Neural cell (in vitro differentiated cells): Measurements from ENCODE around the gene GPR27.

Experiments used
- EZH2 ChIP-seq: fragments of 200-600, 300-800 bp; shearing (Covaris generic), sonication (generic); IDR thresholded peaks from 2 replicates; pipeline ENCODE4 v1.6.1; 2014; ENCODE audit warnings: antibody characterized with exemption, low read length, borderline replicate concordance, mild to moderate bottlenecking; ENCODE audit not compliant: insufficient read depth, poor library complexity, severe bottlenecking
- POLR2AphosphoS5 ChIP-seq: IDR thresholded peaks from 2 replicates; pipeline ENCODE4 v1.6.1; 2012
- RAD21 ChIP-seq: fragments of 450-650 bp; conservative IDR thresholded peaks from 2 replicates; pipeline ENCODE4 v1.6.1; 2014; ENCODE audit warnings: antibody characterized with exemption, mild to moderate bottlenecking, moderate library complexity
- TF ChIP-seq, protein P1 (sequence below): fragments of 450-650 bp; IDR thresholded peaks from 2 replicates; pipeline ENCODE4 v1.5.1; 2014; ENCODE audit warnings: antibody characterized with exemption, mild to moderate bottlenecking, moderate library complexity; ENCODE audit not compliant: poor library complexity, severe bottlenecking

DNA sequence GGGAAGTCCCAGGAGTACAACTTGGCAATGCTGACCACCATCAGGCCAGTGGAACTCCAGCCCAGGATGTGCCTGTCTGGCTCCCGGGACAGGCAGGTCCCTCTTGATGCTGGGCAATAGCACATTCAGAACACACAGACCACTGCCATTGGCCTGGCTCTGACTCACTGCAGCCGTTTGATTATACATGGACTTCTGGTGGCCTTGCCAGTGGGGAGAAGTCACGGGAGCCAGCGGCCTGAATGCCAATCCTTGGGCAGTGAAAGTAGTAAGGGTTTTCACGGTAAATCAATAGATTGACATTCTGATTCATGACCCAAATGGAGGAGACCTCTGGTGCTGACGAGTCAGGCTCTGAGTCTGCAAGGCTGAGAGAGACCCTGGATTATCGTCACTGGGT lies 43.8 kb downstream of the GPR27 start:
- TF ChIP-seq, protein P1, sequence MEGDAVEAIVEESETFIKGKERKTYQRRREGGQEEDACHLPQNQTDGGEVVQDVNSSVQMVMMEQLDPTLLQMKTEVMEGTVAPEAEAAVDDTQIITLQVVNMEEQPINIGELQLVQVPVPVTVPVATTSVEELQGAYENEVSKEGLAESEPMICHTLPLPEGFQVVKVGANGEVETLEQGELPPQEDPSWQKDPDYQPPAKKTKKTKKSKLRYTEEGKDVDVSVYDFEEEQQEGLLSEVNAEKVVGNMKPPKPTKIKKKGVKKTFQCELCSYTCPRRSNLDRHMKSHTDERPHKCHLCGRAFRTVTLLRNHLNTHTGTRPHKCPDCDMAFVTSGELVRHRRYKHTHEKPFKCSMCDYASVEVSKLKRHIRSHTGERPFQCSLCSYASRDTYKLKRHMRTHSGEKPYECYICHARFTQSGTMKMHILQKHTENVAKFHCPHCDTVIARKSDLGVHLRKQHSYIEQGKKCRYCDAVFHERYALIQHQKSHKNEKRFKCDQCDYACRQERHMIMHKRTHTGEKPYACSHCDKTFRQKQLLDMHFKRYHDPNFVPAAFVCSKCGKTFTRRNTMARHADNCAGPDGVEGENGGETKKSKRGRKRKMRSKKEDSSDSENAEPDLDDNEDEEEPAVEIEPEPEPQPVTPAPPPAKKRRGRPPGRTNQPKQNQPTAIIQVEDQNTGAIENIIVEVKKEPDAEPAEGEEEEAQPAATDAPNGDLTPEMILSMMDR, result no peak
- no peak for TF ChIP-seq EZH2
- TF ChIP-seq POLR2AphosphoS5, result no peak
- TF ChIP-seq RAD21, result no peak
